ENCODE results near the gene NKIRAS2. TPM values are rescaled to one million over a fixed set of nuclear protein-coding genes. Genes with fewer than 3 reads are reported as not detected.

Gene NKIRAS2
- total RNA-seq, 2 donors from 2014 or later, result 43.8 to 46.2 TPM

DNA sequence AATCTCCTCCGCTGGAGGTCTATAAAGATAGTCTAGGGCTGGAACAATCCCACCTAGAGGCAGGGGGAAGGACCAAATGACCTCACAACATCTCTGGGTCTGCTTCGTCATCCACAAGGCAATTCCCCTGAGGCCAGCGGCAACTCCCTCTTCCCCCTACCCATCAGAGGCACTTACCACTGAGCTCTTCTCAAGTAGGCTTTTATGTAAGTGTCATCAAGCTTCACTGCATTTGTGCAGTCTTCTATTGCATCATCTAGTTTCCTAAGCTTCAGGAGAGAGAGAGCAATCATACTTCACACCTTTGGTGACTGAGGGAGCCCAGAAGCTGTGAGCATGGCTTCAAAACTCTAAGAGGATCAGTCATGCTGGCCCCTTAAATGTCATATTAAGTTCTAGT is 32.2 kb upstream of the NKIRAS2 start:
- ATAC-seq (ENCODE audit: insufficient number of reproducible peaks, low FRiP score, low read depth) (no peak), DNase-seq (ENCODE audit: low spot score) (no peak)
- Histone ChIP-seq H3K4me1 (ENCODE audit: control insufficient read depth in 1 of 2, low read depth in 2 of 2) (no peaks in the 10 kb centered on the region), H3K9me3 (no peaks in the 10 kb centered on the region), H3K27me3 (replicated peaks; ENCODE audit: insufficient read depth) (no peaks in the 10 kb centered on the region), H3K4me3 (no peak overlapping the region), H3K27ac (no peak overlapping the region), H3K36me3 (peaks cover 61% of the 10 kb centered on the region)
- TF ChIP-seq, protein P1, sequence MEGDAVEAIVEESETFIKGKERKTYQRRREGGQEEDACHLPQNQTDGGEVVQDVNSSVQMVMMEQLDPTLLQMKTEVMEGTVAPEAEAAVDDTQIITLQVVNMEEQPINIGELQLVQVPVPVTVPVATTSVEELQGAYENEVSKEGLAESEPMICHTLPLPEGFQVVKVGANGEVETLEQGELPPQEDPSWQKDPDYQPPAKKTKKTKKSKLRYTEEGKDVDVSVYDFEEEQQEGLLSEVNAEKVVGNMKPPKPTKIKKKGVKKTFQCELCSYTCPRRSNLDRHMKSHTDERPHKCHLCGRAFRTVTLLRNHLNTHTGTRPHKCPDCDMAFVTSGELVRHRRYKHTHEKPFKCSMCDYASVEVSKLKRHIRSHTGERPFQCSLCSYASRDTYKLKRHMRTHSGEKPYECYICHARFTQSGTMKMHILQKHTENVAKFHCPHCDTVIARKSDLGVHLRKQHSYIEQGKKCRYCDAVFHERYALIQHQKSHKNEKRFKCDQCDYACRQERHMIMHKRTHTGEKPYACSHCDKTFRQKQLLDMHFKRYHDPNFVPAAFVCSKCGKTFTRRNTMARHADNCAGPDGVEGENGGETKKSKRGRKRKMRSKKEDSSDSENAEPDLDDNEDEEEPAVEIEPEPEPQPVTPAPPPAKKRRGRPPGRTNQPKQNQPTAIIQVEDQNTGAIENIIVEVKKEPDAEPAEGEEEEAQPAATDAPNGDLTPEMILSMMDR (IDR thresholded peaks at IDR 0.05), result no peak

DNA sequence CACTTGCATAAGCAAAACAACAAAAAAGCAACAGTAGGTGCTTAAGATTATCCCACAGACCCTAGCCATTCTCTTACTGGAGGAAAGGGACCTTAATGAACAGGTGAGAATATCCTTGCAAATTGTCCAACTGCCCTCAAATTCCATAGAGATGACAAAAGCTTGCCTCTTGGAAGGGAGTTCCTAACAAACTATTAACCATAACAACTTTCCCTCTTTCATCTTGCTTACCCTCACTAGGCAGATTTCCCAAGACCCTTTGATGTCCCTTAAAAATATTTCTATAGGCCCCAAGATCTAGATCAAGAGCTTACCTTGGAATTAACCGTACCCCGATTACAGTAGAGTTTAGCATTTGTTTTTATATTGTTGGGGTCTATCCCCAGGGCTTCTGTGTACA is 31.5 kb upstream of the NKIRAS2 start:
- Histone ChIP-seq H3K4me3 (no peak overlapping the region), H3K36me3 (peaks cover 64% of the 10 kb centered on the region), H3K9me3 (no peaks in the 10 kb centered on the region), H3K27me3 (replicated peaks; ENCODE audit: insufficient read depth) (no peaks in the 10 kb centered on the region), H3K4me1 (ENCODE audit: control insufficient read depth in 1 of 2, low read depth in 2 of 2) (no peaks in the 10 kb centered on the region), H3K27ac (no peak overlapping the region)
- TF ChIP-seq, protein P1 (IDR thresholded peaks at IDR 0.05), result no peak
- no peak for DNase-seq (ENCODE audit: low spot score)
- ATAC-seq (ENCODE audit: insufficient number of reproducible peaks, low FRiP score, low read depth), result no peak

DNA sequence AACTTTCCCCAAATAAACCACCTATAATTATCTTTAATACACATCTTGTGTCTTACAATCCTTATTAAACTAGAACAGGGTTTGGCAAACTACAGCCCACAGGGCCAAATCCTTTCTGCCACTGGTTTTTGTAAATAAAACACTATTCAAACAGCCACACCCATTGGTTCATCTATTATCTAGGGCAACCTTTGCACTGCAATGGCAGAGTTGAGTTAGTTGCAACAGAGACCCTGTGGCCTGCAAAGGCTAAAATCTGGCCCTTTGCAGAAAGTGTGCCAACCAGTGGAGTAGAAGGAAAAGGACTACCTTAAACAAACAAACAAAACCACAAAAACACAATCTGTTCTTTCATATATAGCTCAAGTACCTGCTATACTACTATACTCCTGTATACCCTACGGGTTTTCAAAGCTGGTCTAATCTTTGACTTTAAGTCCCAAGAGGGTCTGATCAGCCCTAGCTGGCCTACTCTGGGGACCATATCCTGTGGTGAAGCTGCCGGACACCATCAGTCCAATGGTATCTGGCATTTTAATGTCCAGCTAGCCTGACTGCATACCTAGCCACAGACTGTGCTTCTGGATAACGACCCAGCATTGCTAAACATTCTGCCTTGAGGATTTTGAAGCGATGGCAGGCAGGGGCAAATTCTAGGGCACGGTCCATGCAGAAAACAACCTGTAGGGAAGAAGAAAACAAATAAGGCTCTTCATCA is 30.0 kb upstream of the NKIRAS2 start:
- Histone ChIP-seq H3K27ac (no peak overlapping the region), H3K36me3 (peaks cover 63% of the 10 kb centered on the region)

DNA sequence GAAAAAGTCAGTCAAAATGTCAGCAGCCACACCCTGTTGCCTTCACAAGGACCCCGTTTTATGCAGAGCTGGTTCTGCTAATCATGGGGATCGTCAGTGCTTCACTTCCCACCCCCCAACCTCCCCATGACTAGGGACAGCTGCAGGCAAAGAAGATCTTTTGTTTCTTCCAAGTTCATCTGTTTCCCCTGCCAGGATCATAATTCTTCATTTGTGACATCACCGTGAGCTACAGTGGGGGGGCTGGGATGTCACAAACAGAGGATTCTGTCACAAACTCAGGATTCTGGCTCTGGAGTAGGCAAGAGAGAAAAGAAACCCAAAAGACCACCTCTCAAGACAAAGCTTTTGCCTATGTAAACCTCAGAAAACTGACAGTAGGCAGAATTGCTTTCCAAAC is 27.3 kb upstream of the NKIRAS2 start:
- no peak for ATAC-seq (ENCODE audit: insufficient number of reproducible peaks, low FRiP score, low read depth)
- Histone ChIP-seq H3K4me1 (ENCODE audit: control insufficient read depth in 1 of 2, low read depth in 2 of 2) (no peaks in the 10 kb centered on the region), H3K27me3 (replicated peaks; ENCODE audit: insufficient read depth) (no peaks in the 10 kb centered on the region), H3K4me3 (no peak overlapping the region), H3K36me3 (peaks cover 74% of the 10 kb centered on the region), H3K27ac (no peak overlapping the region), H3K9me3 (no peaks in the 10 kb centered on the region)
- DNase-seq (ENCODE audit: low spot score), result no peak
- TF ChIP-seq, protein P1 (IDR thresholded peaks at IDR 0.05), result no peak

More for the DNA sequence above, 30.0 kb upstream of the NKIRAS2 start:
- H3K4me3 ChIP-seq, result no peak overlapping the region
- no peaks in the 10 kb centered on the region for H3K9me3 ChIP-seq
- no peaks in the 10 kb centered on the region for H3K4me1 ChIP-seq (ENCODE audit: control insufficient read depth in 1 of 2, low read depth in 2 of 2)
- H3K27me3 ChIP-seq (replicated peaks; ENCODE audit: insufficient read depth), result no peaks in the 10 kb centered on the region
- ATAC-seq (ENCODE audit: insufficient number of reproducible peaks, low FRiP score, low read depth) (no peak), DNase-seq (ENCODE audit: low spot score) (no peak)
- TF ChIP-seq, protein P1 (IDR thresholded peaks at IDR 0.05), result no peak

DNA sequence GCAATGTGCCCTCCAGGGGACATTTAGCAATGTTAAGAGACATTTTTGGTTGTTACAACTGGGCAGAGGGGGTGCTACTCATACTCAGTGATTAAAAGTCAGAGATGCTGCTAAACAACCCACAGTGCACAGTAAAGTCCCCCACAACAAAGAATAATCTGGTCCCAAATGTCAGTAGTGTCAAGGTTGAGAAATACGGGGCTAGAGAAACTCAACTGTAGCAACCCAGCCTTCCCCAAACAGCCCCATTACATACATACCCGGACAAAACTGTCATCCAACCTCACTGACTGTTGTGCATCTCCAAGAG is 23.1 kb upstream of the NKIRAS2 start:
- Histone ChIP-seq H3K4me3 (no peak overlapping the region), H3K4me1 (ENCODE audit: control insufficient read depth in 1 of 2, low read depth in 2 of 2) (no peaks in the 10 kb centered on the region), H3K27me3 (replicated peaks; ENCODE audit: insufficient read depth) (no peaks in the 10 kb centered on the region), H3K9me3 (no peaks in the 10 kb centered on the region), H3K27ac (no peak overlapping the region), H3K36me3 (peaks cover 82% of the 10 kb centered on the region)
- ATAC-seq (ENCODE audit: insufficient number of reproducible peaks, low FRiP score, low read depth), result no peak
- TF ChIP-seq, protein P1 (IDR thresholded peaks at IDR 0.05), result no peak
- no peak for DNase-seq (ENCODE audit: low spot score)

Measured in thoracic aorta (tissue), 2 donors.